AG09319 (cell line): ENCODE measurements around the gene ITGAX.

Source experiments
- DNase-seq: peaks from one replicate; pipeline ENCODE4 v3.0.0-alpha.2; 2010; ENCODE audit warnings: low read depth; ENCODE audit errors: extremely low read depth
- CTCF ChIP-seq: IDR thresholded peaks from 2 replicates; pipeline ENCODE4 v1.5.1; 2011; ENCODE audit warnings: low read depth, mild to moderate bottlenecking, inconsistent platforms, low read length, moderate library complexity

ITGAX gene

DNA sequence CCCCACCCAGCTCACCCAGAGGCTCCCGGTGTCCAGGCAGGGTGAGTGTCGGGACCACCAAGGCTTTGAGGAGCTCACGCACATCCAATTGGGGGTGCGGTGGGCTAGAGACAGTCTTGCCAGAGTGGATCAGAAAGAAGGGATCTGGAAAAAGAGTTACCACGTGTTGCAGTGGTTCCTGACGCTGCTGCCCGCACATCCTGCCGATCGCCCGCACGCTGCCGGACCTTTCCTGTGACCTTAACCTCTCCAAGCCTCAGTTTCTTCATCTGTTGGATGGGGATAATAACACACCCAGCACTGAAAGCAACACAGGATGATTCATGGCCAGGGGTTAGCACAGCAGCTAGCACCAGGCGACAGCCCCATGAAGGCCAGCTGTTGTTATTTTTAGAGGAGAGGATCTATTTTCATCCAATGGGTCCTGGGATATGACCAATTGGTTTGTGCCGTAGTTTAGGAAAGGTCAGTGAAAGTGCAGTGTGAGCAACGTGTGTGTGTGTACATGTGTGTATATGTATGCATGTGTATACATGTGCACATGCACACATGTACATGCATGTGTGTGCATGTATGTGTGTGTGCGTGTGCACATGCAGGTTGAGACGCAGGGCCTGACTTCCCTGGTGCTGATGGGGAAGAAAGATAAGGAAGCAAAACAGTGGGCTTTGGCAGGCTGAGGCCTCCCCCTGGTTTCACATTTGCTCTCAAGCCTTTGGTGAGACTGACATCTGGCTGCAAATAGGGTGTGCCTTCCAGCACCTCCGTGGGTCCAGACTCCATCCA lies 2.5 kb downstream of the ITGAX start:
- TF ChIP-seq CTCF, result no peak
- no peak for DNase-seq

GRCh38 chr16:31360251-31360650 lies 5.3 kb downstream of the ITGAX start:
- DNase-seq, result no peak
- no peak for TF ChIP-seq CTCF

GRCh38 chr16:31361201-31362110 lies 6.5 kb downstream of the ITGAX start:
- DNase-seq, result no peak
- TF ChIP-seq CTCF, result no peak

- no peak for TF ChIP-seq CTCF
- DNase-seq, result no peak
Measured at GRCh38 chr16:31362476-31363405, 7.8 kb downstream of the ITGAX start.

DNA sequence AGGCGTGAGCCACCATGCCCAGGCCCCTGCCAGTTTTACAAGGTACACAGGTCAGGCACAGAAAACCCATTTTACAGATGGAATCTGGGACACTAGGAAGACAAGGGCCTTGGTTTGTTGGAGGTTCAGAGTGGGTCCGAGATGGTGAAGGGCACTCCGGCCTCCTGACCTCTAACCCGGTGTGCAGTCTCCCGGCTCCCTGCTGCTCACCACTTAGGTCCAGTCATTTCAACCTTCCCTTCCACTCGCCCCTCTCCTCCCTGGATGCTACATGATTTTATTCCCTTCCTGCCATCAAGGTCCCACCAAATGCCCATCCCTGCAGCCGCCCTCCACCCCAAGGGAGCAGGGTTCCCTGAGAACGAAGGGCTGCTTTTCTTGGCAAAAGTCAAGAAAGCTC lies 8.7 kb downstream of the ITGAX start:
- no peak for TF ChIP-seq CTCF
- no peak for DNase-seq

- no peak for DNase-seq
- no peak for TF ChIP-seq CTCF
Measured at GRCh38 chr16:31364421-31364820, 9.4 kb downstream of the ITGAX start.
